Pancreas (tissue), 10 donors: ENCODE data around the gene ENDOG. TPM values are rescaled to one million over a fixed set of nuclear protein-coding genes. Genes with fewer than 3 reads are reported as not detected.
"Not testable (repeated sequence)": the region's sequence is repeated elsewhere in the genome, so short reads cannot be mapped to it uniquely, and the experiment has no call there.

Experiments
- ATAC-seq, 4 donors: fragments of 200-7000 bp; cut with Tn5 transposase; one replicate each; pipeline versions ENCODE4 v1.8.0 to v1.9.1; 2020; ENCODE audit warnings: mild to moderate bottlenecking in 4 of 4, moderate library complexity in 4 of 4
- DNase-seq, 6 donors: peaks; one replicate each; pipeline ENCODE4 v3.0.0-alpha.2; 2020
- FAIRE-seq: peaks from 2 replicates; lab custom pipeline; 2012; peaks lifted over from hg19 to GRCh38; lab: Jason Lieb, UNC
- H3K27ac ChIP-seq, 4 donors: fragments of 200-600 bp; sonication (generic); 1 replicate in 3 of 4; 2 replicates in 1 of 4; pipeline versions ENCODE4 v1.5.0 to v1.8.0; 2020
- H3K27me3 ChIP-seq, 4 donors: fragments of 200-600 bp; one replicate each; pipeline ENCODE4 v1.8.0; 2021
- H3K36me3 ChIP-seq, 3 donors: fragments of 200-600 bp; sonication (generic) in 1 of 3; one replicate each; pipeline versions ENCODE4 v1.5.0 to v1.8.0; 2020 to 2021
- H3K4me1 ChIP-seq, 3 donors: fragments of 200-600 bp; one replicate each; pipeline ENCODE4 v1.8.0; 2021
- H3K4me3 ChIP-seq, 4 donors: fragments of 200-600 bp; sonication (generic) in 2 of 4; one replicate each; pipeline versions ENCODE4 v1.5.0 to v1.8.0; 2020 to 2021
- H3K9me3 ChIP-seq, 4 donors: fragments of 200-600 bp; one replicate each; pipeline ENCODE4 v1.8.0; 2021
- WGBS, 2 donors: extraction: QIAGEN DNeasy Blood & Tissue Kit; methylation state at CpG; one replicate each; pipeline ENCODE4 v1.1.7; 2013; 5-methylcytosine and 5-hydroxymethylcytosine counted together
- intact Hi-C, 3 donors: fragments of 100-400 bp; cut with DNase I; formaldehyde crosslinking; loops; one replicate each; pipeline versions ENCODE4 v1.11.1 to v1.14.2; 2022
- polyA plus RNA-seq, 2 donors: library from polyadenylated mRNA; stranded (reverse); fragments of 200-250 nt; gene quantifications; one replicate each; pipeline ENCODE4 v1.2.3, GENCODE V29; 2013
- total RNA-seq, 6 donors: library from RNA; stranded (reverse); fragmentation: NEBNext Ultra II Directional in 4 of 6; extraction: Animal tissue kit (Norgen Biotek cat#: 25700) in 4 of 6; gene quantifications; one replicate each; pipeline versions ENCODE4 v1.2.1 to v1.2.4, GENCODE V29; 2021 to 2023
- TF ChIP-seq, protein P1 (sequence below), 4 donors: fragments of 200-600 bp; sonication (generic) in 3 of 4; IDR thresholded peaks; one replicate each; pipeline versions ENCODE4 v1.5.0 to v1.8.0; 2021; ENCODE audit warnings: antibody characterized with exemption in 4 of 4
- donor health status: healthy with polysubstance abuse.
- donor health status: DM: no; HTN: no; CAD: no; lungs with moderate emphysema.
- donor health status: DM: no; HTN: no; CAD: no.
- donor health status: control.
- donor health status: control.
- donor health status: Bipolar disorder and iron deficiency.
- donor health status: DM: yes; HTN: yes; CAD: no.
- donor health status: DM: no; HTN: no; CAD: no.
- donor health status: DM: no; HTN: no; CAD: no.
- donor health status: DM: yes; HTN: yes; CAD: no.

Gene ENDOG
- total and polyA plus RNA-seq, 8 donors: 12.2 to 23.0 (median 14.3) TPM

DNA sequence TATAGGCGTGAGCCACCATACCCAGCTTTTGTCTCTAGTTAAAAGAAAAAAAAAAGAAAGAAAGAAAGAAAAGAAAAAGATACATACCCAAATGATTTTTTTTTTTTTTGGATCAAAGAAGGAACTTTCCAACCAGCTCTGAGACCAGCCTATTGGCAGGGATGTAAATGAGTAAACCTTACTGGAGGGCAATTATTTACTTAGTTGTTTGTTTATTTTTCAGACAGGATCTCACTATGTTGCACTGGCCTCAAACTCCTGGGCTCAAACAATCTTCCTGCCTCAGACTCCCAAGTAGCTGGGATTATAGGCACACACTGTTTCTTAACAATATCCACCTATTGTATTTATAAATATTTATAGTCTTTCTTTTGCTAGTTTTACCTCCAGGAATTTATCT, 22.2 kb downstream of the ENDOG start:
- H3K36me3 ChIP-seq: no peaks in the 10 kb centered on the region
- no peaks in the 10 kb centered on the region for H3K9me3 ChIP-seq
- no peaks in the 10 kb centered on the region for H3K27me3 ChIP-seq
- no peak overlapping the region for H3K4me3 ChIP-seq
- DNase-seq: no peak
- intact Hi-C loops: no loop called here
- H3K27ac ChIP-seq: no peak overlapping the region
- WGBS, 2 donors: 88 to 100% methylated on average over 1 of the region's 1 CpG
- TF ChIP-seq, protein P1, sequence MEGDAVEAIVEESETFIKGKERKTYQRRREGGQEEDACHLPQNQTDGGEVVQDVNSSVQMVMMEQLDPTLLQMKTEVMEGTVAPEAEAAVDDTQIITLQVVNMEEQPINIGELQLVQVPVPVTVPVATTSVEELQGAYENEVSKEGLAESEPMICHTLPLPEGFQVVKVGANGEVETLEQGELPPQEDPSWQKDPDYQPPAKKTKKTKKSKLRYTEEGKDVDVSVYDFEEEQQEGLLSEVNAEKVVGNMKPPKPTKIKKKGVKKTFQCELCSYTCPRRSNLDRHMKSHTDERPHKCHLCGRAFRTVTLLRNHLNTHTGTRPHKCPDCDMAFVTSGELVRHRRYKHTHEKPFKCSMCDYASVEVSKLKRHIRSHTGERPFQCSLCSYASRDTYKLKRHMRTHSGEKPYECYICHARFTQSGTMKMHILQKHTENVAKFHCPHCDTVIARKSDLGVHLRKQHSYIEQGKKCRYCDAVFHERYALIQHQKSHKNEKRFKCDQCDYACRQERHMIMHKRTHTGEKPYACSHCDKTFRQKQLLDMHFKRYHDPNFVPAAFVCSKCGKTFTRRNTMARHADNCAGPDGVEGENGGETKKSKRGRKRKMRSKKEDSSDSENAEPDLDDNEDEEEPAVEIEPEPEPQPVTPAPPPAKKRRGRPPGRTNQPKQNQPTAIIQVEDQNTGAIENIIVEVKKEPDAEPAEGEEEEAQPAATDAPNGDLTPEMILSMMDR (IDR thresholded peaks at IDR 0.05): no peak
- no peak for FAIRE-seq
- H3K4me1 ChIP-seq: peaks cover 0 to 3% (median 2%) of the 10 kb centered on the region in 3 donors
- no peak for ATAC-seq

DNA sequence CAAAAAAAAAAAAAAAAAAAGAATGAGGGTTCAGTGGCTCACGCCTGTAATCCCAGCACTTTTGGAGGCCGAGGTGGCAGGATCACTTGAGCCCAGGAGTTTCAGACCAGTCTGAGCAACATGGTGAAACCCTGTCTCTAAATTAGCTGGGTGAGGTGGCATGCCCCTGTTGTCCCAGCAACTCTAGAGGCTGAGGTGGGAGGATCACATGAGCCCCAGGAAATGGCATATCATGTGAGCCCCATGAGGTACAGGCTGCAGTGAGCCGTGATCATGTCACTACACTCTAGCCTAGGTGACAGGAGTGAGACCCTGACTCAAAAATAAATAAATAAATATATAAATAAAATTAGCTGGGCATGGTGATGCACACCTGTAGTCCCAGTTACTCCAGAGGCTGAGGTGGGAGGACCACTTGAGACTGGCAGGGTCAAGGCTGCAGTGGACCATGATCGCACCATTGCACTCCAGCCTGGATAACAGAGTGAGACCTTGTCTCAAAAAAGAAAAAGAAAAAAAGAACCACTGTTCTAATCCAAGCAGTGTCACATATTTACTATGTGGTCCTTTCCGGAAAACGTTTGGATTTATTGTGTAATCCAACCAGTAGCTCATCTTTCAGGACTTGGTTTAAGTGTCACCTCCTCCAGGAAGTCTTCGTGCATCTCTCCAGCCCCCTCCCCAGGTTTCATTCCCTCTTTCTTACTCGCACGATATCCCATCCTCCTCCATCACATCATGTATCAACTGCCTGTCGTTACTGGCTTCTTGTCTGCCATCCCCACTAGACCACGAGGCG, 23.6 kb downstream of the ENDOG start:
- TF ChIP-seq, protein P1 (IDR thresholded peaks at IDR 0.05): no peak
- no peak for FAIRE-seq
- ATAC-seq: no peak
- DNase-seq: no peak
- WGBS, 2 donors: 86 to 89% methylated on average over 12 of the region's 12 CpGs
- Histone ChIP-seq H3K4me1 (peaks cover 0 to 10% (median 6%) of the 10 kb centered on the region in 3 donors), H3K27ac (no peak overlapping the region), H3K4me3 (no peak overlapping the region), H3K9me3 (no peaks in the 10 kb centered on the region), H3K27me3 (no peaks in the 10 kb centered on the region), H3K36me3 (no peaks in the 10 kb centered on the region)
- intact Hi-C loops: no loop called here

DNA sequence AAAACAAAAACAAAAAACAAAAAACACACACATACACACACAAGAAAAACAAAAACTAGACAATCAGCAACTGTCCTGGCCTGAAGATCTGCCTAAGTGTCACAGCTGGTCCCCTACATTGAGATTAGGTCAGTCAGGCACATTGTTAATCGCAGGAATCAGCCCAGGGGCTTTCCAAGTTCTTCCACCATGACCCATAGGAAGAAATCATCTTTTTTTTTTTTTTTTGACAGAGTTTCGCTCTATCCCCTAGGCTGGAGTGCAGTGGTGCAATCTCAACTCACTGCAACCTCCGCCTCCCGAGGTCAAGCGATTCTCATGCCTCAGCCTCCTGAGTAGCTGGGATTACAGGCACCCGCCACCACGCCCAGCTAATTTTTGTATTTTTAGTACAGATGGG, 24.9 kb downstream of the ENDOG start:
- DNase-seq, H3K4me3 ChIP-seq, FAIRE-seq: not testable (repeated sequence)

DNA sequence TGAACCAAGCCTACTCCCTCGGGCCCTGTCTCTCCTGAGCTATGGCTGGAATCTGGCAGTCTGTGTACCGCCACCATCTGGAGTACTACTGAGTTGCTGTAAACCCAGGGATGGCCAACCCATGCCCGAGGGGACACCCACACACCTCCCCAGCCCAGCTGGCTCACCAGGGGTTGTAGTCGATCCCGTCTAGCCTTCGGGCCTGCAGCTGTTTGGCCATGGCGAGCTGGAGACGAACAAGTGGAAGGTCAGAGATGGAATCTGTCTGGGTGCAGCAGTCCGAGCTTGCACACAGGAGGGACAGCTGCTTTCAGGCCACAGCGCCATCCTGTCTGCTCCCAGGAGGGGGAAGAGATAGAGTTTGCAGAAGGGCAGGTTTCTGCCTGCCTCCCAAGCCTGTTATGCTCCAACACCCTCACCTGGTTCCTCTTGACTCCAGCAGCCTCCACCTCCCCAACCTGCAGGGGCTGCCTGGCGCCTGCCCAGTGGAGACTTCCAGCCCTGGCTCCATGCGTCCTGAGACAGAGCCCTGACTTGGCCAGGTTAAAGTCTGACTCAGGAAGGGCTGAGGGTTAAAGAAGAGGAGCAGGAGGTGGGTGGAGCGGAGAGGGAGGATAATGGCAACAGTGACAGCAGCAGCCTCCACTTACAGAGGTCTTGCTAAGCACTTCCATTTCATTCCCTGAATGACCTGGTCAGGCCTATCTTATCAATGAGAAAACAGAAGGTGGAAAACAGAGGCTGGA, 27.1 kb downstream of the ENDOG start:
- Histone ChIP-seq H3K36me3 (no peaks in the 10 kb centered on the region), H3K9me3 (no peaks in the 10 kb centered on the region), H3K27me3 (no peaks in the 10 kb centered on the region), H3K4me1 (peaks cover 0 to 10% (median 6%) of the 10 kb centered on the region in 3 donors), H3K4me3 (no peak overlapping the region), H3K27ac (no peak overlapping the region)
- 60 to 69% methylated on average over 13 of the region's 13 CpGs for WGBS, 2 donors
- FAIRE-seq (no peak), ATAC-seq (peak; percentile 54 to 83 (median 58)), DNase-seq (no peak)
- intact Hi-C loops: no loop called here
- TF ChIP-seq, protein P1 (IDR thresholded peaks at IDR 0.05): no peak

More for the DNA sequence above, 24.9 kb downstream of the ENDOG start:
- ATAC-seq, H3K4me1 ChIP-seq, H3K36me3 ChIP-seq, H3K27ac ChIP-seq, intact Hi-C loops, H3K27me3 ChIP-seq, H3K9me3 ChIP-seq: not testable (repeated sequence)
- WGBS, 2 donors: 95% methylated on average over 7 of the region's 7 CpGs

DNA sequence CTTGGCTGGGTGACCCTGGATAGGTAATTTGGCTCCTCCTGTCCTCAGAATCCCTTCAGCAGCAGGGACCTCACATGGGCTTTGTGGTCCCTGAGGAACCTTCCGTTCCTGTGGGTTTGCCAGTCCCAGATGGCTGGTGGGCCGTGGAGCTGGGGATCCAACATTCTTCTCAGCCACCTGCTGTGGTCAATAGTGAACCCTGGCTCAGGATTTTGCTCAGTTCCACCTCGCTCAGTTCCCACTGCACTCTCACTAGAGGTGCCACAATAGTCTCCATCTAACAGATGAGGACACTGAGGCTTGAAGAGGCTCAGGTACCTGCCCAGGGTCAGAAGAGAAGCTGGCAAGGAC, 28.4 kb downstream of the ENDOG start:
- Histone ChIP-seq H3K4me3 (no peak overlapping the region), H3K36me3 (no peaks in the 10 kb centered on the region), H3K27ac (no peak overlapping the region), H3K27me3 (no peaks in the 10 kb centered on the region), H3K9me3 (no peaks in the 10 kb centered on the region), H3K4me1 (peaks cover 0 to 10% (median 6%) of the 10 kb centered on the region in 3 donors)
- DNase-seq: no peak
- no peak for FAIRE-seq
- TF ChIP-seq, protein P1 (IDR thresholded peaks at IDR 0.05): no peak
- 95 to 96% methylated on average over 3 of the region's 3 CpGs for WGBS, 2 donors
- ATAC-seq: no peak
- intact Hi-C loops: no loop called here
